Ovary (tissue), 3 donors: ENCODE results near the gene HBP1.

ENCODE experiments used
- EP300 ChIP-seq: sonication (generic); formaldehyde crosslinking; IDR thresholded peaks from one replicate; pipeline ENCODE4 v1.6.1; 2017; ENCODE audit warnings: antibody characterized with exemption
- POLR2A ChIP-seq: fragments of 450-650 bp; IDR thresholded peaks from one replicate; pipeline ENCODE4 v1.6.1; 2017; ENCODE audit warnings: antibody characterized with exemption, mild to moderate bottlenecking, moderate library complexity
- TF ChIP-seq, protein P1 (sequence below), 3 donors: fragments of 450-650 bp in 2 of 3; fragments of 200-600 bp in 1 of 3; IDR thresholded peaks; one replicate each; pipeline versions ENCODE4 v1.5.1 to v1.8.0; 2016 to 2022; ENCODE audit warnings: antibody characterized with exemption in 3 of 3, mild to moderate bottlenecking in 1 of 3
- donor health status: DM: no; HTN: no; CAD: no.

DNA sequence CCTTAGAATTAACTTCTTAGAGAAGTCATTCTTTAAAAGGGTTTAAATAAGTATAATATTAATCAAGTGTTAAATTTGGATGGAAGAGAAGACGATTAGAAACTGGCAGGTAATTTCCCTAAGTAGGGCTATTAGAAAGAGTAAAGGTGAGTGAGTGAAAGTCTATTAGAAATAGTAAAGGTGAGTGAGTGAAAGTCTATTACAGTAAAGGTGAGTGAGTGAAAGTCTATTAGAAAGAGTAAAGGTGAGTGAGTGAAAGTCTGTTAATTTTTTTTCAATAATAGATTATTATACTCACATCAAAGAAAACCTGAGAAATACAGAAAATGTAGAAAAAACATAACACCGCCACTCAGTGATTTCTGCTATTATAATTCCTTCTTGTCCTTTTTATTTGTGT lies 10.8 kb upstream of the HBP1 start:
- TF ChIP-seq, protein P1, sequence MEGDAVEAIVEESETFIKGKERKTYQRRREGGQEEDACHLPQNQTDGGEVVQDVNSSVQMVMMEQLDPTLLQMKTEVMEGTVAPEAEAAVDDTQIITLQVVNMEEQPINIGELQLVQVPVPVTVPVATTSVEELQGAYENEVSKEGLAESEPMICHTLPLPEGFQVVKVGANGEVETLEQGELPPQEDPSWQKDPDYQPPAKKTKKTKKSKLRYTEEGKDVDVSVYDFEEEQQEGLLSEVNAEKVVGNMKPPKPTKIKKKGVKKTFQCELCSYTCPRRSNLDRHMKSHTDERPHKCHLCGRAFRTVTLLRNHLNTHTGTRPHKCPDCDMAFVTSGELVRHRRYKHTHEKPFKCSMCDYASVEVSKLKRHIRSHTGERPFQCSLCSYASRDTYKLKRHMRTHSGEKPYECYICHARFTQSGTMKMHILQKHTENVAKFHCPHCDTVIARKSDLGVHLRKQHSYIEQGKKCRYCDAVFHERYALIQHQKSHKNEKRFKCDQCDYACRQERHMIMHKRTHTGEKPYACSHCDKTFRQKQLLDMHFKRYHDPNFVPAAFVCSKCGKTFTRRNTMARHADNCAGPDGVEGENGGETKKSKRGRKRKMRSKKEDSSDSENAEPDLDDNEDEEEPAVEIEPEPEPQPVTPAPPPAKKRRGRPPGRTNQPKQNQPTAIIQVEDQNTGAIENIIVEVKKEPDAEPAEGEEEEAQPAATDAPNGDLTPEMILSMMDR (IDR thresholded peaks at IDR 0.05) = no peak
- TF ChIP-seq EP300 = no peak
- TF ChIP-seq POLR2A = no peak
